ENCODE results near the gene CEND1.

DNA sequence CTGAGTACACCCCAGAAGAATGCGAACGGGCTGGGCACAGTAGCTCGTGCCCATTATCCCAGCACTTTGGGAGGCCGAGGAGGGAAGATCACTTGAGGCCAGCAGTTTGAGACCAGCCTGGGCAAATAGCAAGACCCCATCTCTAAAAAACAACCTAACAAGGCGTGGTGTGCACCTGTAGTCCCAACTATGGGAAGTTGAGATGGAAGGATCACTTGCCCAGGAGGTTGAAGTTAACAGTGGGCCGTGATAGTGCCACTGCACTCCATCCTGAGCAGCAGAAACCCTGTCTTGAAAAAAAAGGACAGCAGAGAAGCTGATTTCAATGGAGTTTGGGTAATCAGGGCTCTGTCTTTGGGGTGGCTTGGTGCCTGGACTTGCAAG, 23.2 kb upstream of the CEND1 start:
- TF ChIP-seq EZH2 (IDR thresholded peaks at IDR 0.05; ENCODE audit: low read length) (no peak), CTCF (optimal IDR thresholded peaks at IDR 0.05 in 1 of 3, IDR thresholded peaks at IDR 0.05 in 1 of 3, conservative IDR thresholded peaks at IDR 0.05 in 1 of 3; ENCODE audit: extremely low read depth in 1 of 3, insufficient read depth in 2 of 3, low read length in 3 of 3) (no peak)

Data from keratinocyte (primary cell).